H1 (cell line): ENCODE measurements around the gene SLC25A52. TPM values are rescaled to one million over a fixed set of nuclear protein-coding genes. Genes with fewer than 3 reads are reported as not detected.

ENCODE experiments used
- CTCF ChIA-PET: fragments of 300-600 bp; sonication (Branson Sonifier 250); formaldehyde crosslinking; loops from one replicate; lab custom pipeline; 2021; ENCODE audit not compliant: partially characterized antibody; lab: Charles Lee
- POLR2A ChIA-PET: fragments of 300-600 bp; sonication (Branson Sonifier 250); formaldehyde crosslinking; loops from one replicate; lab custom pipeline; 2021; ENCODE audit warnings: inconsistent platforms; ENCODE audit not compliant: partially characterized antibody; lab: Charles Lee
- DNase-seq, 2 experiments: peaks; one replicate each; pipeline versions ENCODE4 v3.0.0 to v3.0.0-alpha.2; 2010 to 2022; ENCODE audit warnings: low spot score in 2 of 2, low read depth in 1 of 2, mixed read lengths in 1 of 2
- FAIRE-seq: peaks from 2 replicates; lab custom pipeline; 2011; peaks lifted over from hg19 to GRCh38; lab: Jason Lieb, UNC
- H2AFZ ChIP-seq: 2 replicates; pipeline ENCODE4 v1.8.1; 2012; ENCODE audit warnings: low read length, inconsistent platforms
- H2AK5ac ChIP-seq: 2 replicates; pipeline ENCODE4 v1.6.1; 2013; ENCODE audit warnings: low read depth, low read length
- H2BK120ac ChIP-seq: replicated peaks from 2 replicates; pipeline ENCODE3; 2013; ENCODE audit warnings: low read depth, low read length, inconsistent platforms
- H2BK12ac ChIP-seq: 2 replicates; pipeline ENCODE4 v1.6.1; 2013; ENCODE audit warnings: low read depth, low read length
- H2BK15ac ChIP-seq: 2 replicates; pipeline ENCODE4 v1.6.1; 2013; ENCODE audit warnings: low read length
- H2BK20ac ChIP-seq: 2 replicates; pipeline ENCODE4 v1.6.1; 2013; ENCODE audit warnings: low read length
- H2BK5ac ChIP-seq: 2 replicates; pipeline ENCODE4 v1.6.1; 2013; ENCODE audit warnings: low read depth, low read length
- H3K14ac ChIP-seq: 2 replicates; pipeline ENCODE4 v1.6.1; 2013; ENCODE audit warnings: inconsistent platforms; ENCODE audit not compliant: insufficient read length
- H3K18ac ChIP-seq: 2 replicates; pipeline ENCODE4 v1.6.1; 2013; ENCODE audit warnings: low read length; ENCODE audit errors: extremely low read depth
- H3K23ac ChIP-seq: 2 replicates; pipeline ENCODE4 v1.6.1; 2013; ENCODE audit warnings: inconsistent platforms; ENCODE audit not compliant: insufficient read length
- H3K23me2 ChIP-seq: 2 replicates; pipeline ENCODE4 v1.6.1; 2013; ENCODE audit warnings: low read depth, low read length
- H3K27ac ChIP-seq: 2 replicates; pipeline ENCODE4 v1.6.1; 2011; ENCODE audit warnings: low read depth, low read length, inconsistent platforms
- H3K27me3 ChIP-seq, 4 experiments: replicated peaks in 1 of 4; 1 replicate in 1 of 4; 2 replicates in 3 of 4; pipeline versions ENCODE4 v1.6.1 to v1.8.1; 2011 to 2013; ENCODE audit warnings: low read length in 3 of 4, mild to moderate bottlenecking in 3 of 4, inconsistent platforms in 2 of 4, mixed read lengths in 2 of 4, moderate library complexity in 1 of 4; ENCODE audit not compliant: control insufficient read depth in 3 of 4, insufficient read depth in 3 of 4; ENCODE audit errors: extremely low read depth in 1 of 4
- H3K36me3 ChIP-seq, 4 experiments: 2 replicates each; pipeline versions ENCODE4 v1.6.1 to v1.8.1; 2011 to 2013; ENCODE audit warnings: mild to moderate bottlenecking in 4 of 4, low read length in 3 of 4, moderate library complexity in 2 of 4, control low read depth in 1 of 4, inconsistent platforms in 1 of 4; ENCODE audit not compliant: insufficient read depth in 4 of 4, control insufficient read depth in 2 of 4
- H3K4ac ChIP-seq: replicated peaks from 2 replicates; pipeline ENCODE3; 2013; ENCODE audit warnings: low read length, low read depth, mixed read lengths, inconsistent platforms; ENCODE audit not compliant: insufficient read length
- H3K4me1 ChIP-seq, 4 experiments: replicated peaks in 1 of 4; 1 replicate in 1 of 4; 2 replicates in 3 of 4; pipeline versions ENCODE4 v1.6.1 to v1.8.1; 2011 to 2013; ENCODE audit warnings: low read length in 3 of 4, inconsistent platforms in 2 of 4, mixed read lengths in 1 of 4; ENCODE audit not compliant: insufficient read depth in 4 of 4, control insufficient read depth in 3 of 4
- H3K4me2 ChIP-seq, 2 experiments: 2 replicates each; pipeline versions ENCODE4 v1.6.1 to v1.8.1; 2011 to 2013; ENCODE audit warnings: low read depth in 2 of 2, low read length in 2 of 2, control low read depth in 1 of 2, inconsistent platforms in 1 of 2, mild to moderate bottlenecking in 1 of 2; ENCODE audit not compliant: insufficient read depth in 1 of 2
- H3K4me3 ChIP-seq, 4 experiments: fragments of 200-600, 300-600 bp in 1 of 4; sonication (generic), shearing (Covaris generic), sonication (Bioruptor Twin) in 1 of 4; 2 replicates each; pipeline versions ENCODE4 v1.5.1 to v1.8.1; 2011 to 2016; ENCODE audit warnings: low read length in 4 of 4, low read depth in 3 of 4, control low read depth in 2 of 4, inconsistent platforms in 2 of 4, mild to moderate bottlenecking in 2 of 4, mixed read lengths in 1 of 4, moderate library complexity in 1 of 4; ENCODE audit not compliant: insufficient read depth in 2 of 4; ENCODE audit errors: extremely low read depth in 1 of 4
- H3K56ac ChIP-seq: replicated peaks from 2 replicates; pipeline ENCODE3; 2013; ENCODE audit warnings: low read depth, mild to moderate bottlenecking, mixed read lengths, low read length, inconsistent platforms; ENCODE audit not compliant: insufficient read length
- H3K79me1 ChIP-seq: 2 replicates; pipeline ENCODE4 v1.6.1; 2013; ENCODE audit warnings: low read depth, low read length, control low read depth
- H3K79me2 ChIP-seq, 2 experiments: 2 replicates each; pipeline versions ENCODE4 v1.6.1 to v1.8.1; 2012 to 2013; ENCODE audit warnings: low read length in 2 of 2, mild to moderate bottlenecking in 2 of 2, inconsistent platforms in 1 of 2; ENCODE audit not compliant: insufficient read depth in 2 of 2, control insufficient read depth in 1 of 2
- H3K9ac ChIP-seq, 4 experiments: replicated peaks in 1 of 4; 1 replicate in 1 of 4; 2 replicates in 3 of 4; pipeline versions ENCODE4 v1.6.1 to v1.8.1; 2011 to 2013; ENCODE audit warnings: low read depth in 3 of 4, low read length in 3 of 4, control low read depth in 2 of 4, mild to moderate bottlenecking in 2 of 4, moderate library complexity in 2 of 4, inconsistent platforms in 1 of 4; ENCODE audit errors: extremely low read depth in 1 of 4
- H3K9me3 ChIP-seq, 2 experiments: 2 replicates each; pipeline versions ENCODE4 v1.6.1 to v1.8.1; 2012 to 2013; ENCODE audit warnings: mild to moderate bottlenecking in 2 of 2, moderate library complexity in 2 of 2, control low read depth in 1 of 2, inconsistent platforms in 1 of 2, low read depth in 1 of 2, low read length in 1 of 2, mixed read lengths in 1 of 2; ENCODE audit not compliant: insufficient read depth in 2 of 2
- H4K20me1 ChIP-seq, 2 experiments: replicated peaks in 1 of 2; 2 replicates each; pipeline versions ENCODE3 to v1.8.1; 2011 to 2013; ENCODE audit warnings: inconsistent platforms in 2 of 2, low read length in 2 of 2, mild to moderate bottlenecking in 1 of 2; ENCODE audit not compliant: insufficient read depth in 2 of 2, control insufficient read depth in 1 of 2
- H4K5ac ChIP-seq: 2 replicates; pipeline ENCODE4 v1.6.1; 2013; ENCODE audit warnings: low read length, low read depth, mixed read lengths, inconsistent platforms; ENCODE audit not compliant: insufficient read length
- H4K8ac ChIP-seq: 2 replicates; pipeline ENCODE4 v1.8.0; 2013; ENCODE audit warnings: mild to moderate bottlenecking, moderate library complexity, low read length, inconsistent platforms; ENCODE audit not compliant: insufficient read depth; ENCODE audit errors: extremely low read depth
- H4K91ac ChIP-seq: replicated peaks from 2 replicates; pipeline ENCODE3; 2013; ENCODE audit warnings: low read length, mixed read lengths, inconsistent platforms; ENCODE audit not compliant: insufficient read length
- BCL11A ChIP-seq, 2 experiments: IDR thresholded peaks; one replicate each; pipeline ENCODE4 v1.6.1; 2011; ENCODE audit warnings: low read depth in 2 of 2, low read length in 2 of 2, mild to moderate bottlenecking in 2 of 2
- CBX5 ChIP-seq: fragments of 300-800, 300-1000 bp; sonication (generic); IDR thresholded peaks from 2 replicates; pipeline ENCODE4 v1.7.1; 2016; ENCODE audit warnings: antibody characterized with exemption, low read length, low read depth
- CEBPB ChIP-seq: IDR thresholded peaks from 2 replicates; pipeline ENCODE4 v1.6.1; 2012; ENCODE audit warnings: low read depth, low read length
- CTBP2 ChIP-seq: IDR thresholded peaks from 2 replicates; pipeline ENCODE4 v1.7.0; 2011; ENCODE audit warnings: borderline replicate concordance, mild to moderate bottlenecking, moderate library complexity, mixed read lengths, low read length; ENCODE audit not compliant: insufficient read depth, insufficient read length
- NANOG ChIP-seq: IDR thresholded peaks from 2 replicates; pipeline ENCODE4 v1.6.1; 2011; ENCODE audit warnings: low read length, low read depth, mild to moderate bottlenecking, inconsistent platforms; ENCODE audit not compliant: insufficient read depth, poor library complexity, severe bottlenecking
- PHF8 ChIP-seq: fragments of 200-600 bp; sonication (generic); conservative IDR thresholded peaks from 2 replicates; pipeline ENCODE4 v1.7.1; 2012; ENCODE audit warnings: low read depth, mild to moderate bottlenecking, inconsistent platforms, low read length, moderate library complexity
- RFX5 ChIP-seq: IDR thresholded peaks from 2 replicates; pipeline ENCODE4 v1.6.1; 2011; ENCODE audit warnings: low read depth, low read length, improper control_type of control experiment, borderline replicate concordance
- RXRA ChIP-seq: IDR thresholded peaks from 2 replicates; pipeline ENCODE4 v1.6.1; 2011; ENCODE audit warnings: low read depth, mild to moderate bottlenecking, low read length, moderate library complexity; ENCODE audit not compliant: insufficient read depth
- SAP30 ChIP-seq: fragments of 300-600 bp; sonication (generic); IDR thresholded peaks from 2 replicates; pipeline ENCODE4 v1.7.1; 2012; ENCODE audit warnings: low read length, moderate library complexity, mild to moderate bottlenecking, inconsistent platforms; ENCODE audit not compliant: insufficient read depth, insufficient replicate concordance
- TAF1 ChIP-seq: IDR thresholded peaks from 2 replicates; pipeline ENCODE4 v1.6.1; 2011; ENCODE audit warnings: mild to moderate bottlenecking, low read depth, low read length
- TAF7 ChIP-seq: optimal IDR thresholded peaks from 2 replicates; pipeline ENCODE3; 2011; ENCODE audit warnings: low read depth, mild to moderate bottlenecking, inconsistent platforms, low read length, moderate library complexity, borderline replicate concordance
- TCF12 ChIP-seq: IDR thresholded peaks from 2 replicates; pipeline ENCODE4 v1.6.1; 2011; ENCODE audit warnings: low read depth, mild to moderate bottlenecking, low read length
- WGBS, 2 experiments: shearing (Covaris generic) in 1 of 2; methylation state at CpG; one replicate each; pipeline versions ENCODE4 v1.1.6 to v1.1.7; 2013 to 2015; ENCODE audit warnings: low lambda C conversion rate in 2 of 2, mixed read lengths in 2 of 2, inconsistent platforms in 1 of 2, low coverage in 1 of 2, missing lambda C conversion rate in 1 of 2; ENCODE audit not compliant: insufficient replicate concordance in 2 of 2, insufficient coverage in 1 of 2, insufficient read length in 1 of 2; ENCODE audit errors: extremely low coverage in 1 of 2, missing lambda C conversion rate in 1 of 2; 5-methylcytosine and 5-hydroxymethylcytosine counted together
- polyA plus RNA-seq, 7 experiments: library from polyadenylated mRNA; depleted of rRNA in 3 of 7; stranded (reverse) in 5 of 7; unstranded in 2 of 7; fragments of >200 nt in 5 of 7; fragments of 200-250 nt in 2 of 7; gene quantifications; 1 replicate in 5 of 7; 2 replicates in 1 of 7; 4 replicates in 1 of 7; pipeline versions ENCODE4 v1.2.1 to v1.2.3, GENCODE V29; 2011 to 2013; ENCODE audit warnings: missing spikeins in 2 of 7, mixed read lengths in 2 of 7
- total RNA-seq: library from RNA; stranded (reverse); fragmentation: NEBNext Ultra II Directional; extraction: Animal tissue kit (Norgen Biotek cat#: 25700); gene quantifications from 2 replicates; pipeline ENCODE4 v1.2.1, GENCODE V29; 2021

SLC25A52 gene
- total and polyA plus RNA-seq, 2 of the 8 experiments (the other 6 are each of a cell fraction or from before 2014, with no cell fraction given), result not detected

DNA sequence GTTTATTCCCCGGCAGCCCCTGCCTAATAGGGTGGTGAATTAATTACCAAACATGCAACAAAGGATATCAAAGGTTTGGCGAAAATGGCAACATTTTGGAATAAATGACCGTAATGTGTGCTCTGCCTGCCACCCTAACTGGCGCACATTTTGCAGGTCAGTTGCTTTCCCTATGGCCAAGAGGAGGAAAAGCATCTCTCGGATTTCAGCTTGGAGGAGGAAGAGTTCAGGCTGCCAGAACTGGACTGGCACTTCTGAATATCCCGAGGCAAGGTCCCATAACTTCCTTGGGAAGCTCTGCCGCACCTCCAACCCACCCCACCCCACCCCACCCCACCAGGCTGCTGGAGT, 37.1 kb downstream of the SLC25A52 start:
- no peak overlapping the region for H3K4ac ChIP-seq
- H3K9me3 ChIP-seq, result no peaks in the 10 kb centered on the region
- no peak overlapping the region for H2BK15ac ChIP-seq
- H3K79me2 ChIP-seq, result no peaks in the 10 kb centered on the region
- no peak overlapping the region for H3K4me3 ChIP-seq
- no peak overlapping the region for H4K91ac ChIP-seq
- no peak overlapping the region for H4K8ac ChIP-seq
- H3K27ac ChIP-seq, result no peak overlapping the region
- no peak overlapping the region for H3K9ac ChIP-seq
- 84% methylated on average over 7 of the region's 7 CpGs; no CpG with 5 or more reads in 1 of the 2 experiments for WGBS, 2 experiments
- no peak overlapping the region for H3K23ac ChIP-seq
- no peak for DNase-seq
- H2BK5ac ChIP-seq, result no peak overlapping the region
- 0 out of 2 replicates have a peak overlapping the region, but pooled peaks have one; percentile 60 for H2BK12ac ChIP-seq
- no peak overlapping the region for H3K56ac ChIP-seq
- no peaks in the 10 kb centered on the region for H3K23me2 ChIP-seq
- FAIRE-seq, result no peak
- no peaks in the 10 kb centered on the region for H4K20me1 ChIP-seq
- H3K14ac ChIP-seq, result no peak overlapping the region
- H4K5ac ChIP-seq, result no peak overlapping the region
- H2BK20ac ChIP-seq, result no peak overlapping the region
- TF ChIP-seq SAP30 (no peak), RXRA (no peak), CEBPB (no peak), TAF1 (no peak), CBX5 (no peak), BCL11A (IDR thresholded peaks at IDR 0.05; ENCODE audit: low read depth in 2 of 2, low read length in 2 of 2) (no peak), TAF7 (no peak), PHF8 (no peak), NANOG (no peak), TCF12 (no peak), CTBP2 (no peak), RFX5 (no peak)
- no peaks in the 10 kb centered on the region for H3K27me3 ChIP-seq
- ChIA-PET POLR2A (no interaction called here), CTCF (interaction anchor here (1.0 to 7.7 kb wide), 25 partner anchors 11 to 349 kb away, joined by 3 to 88 read pairs (median 6); no protein-coding TSS in a partner anchor)
- H3K79me1 ChIP-seq, result no peaks in the 10 kb centered on the region
- H3K4me2 ChIP-seq, result no peak overlapping the region
- no peak overlapping the region for H2AK5ac ChIP-seq
- H2BK120ac ChIP-seq, result no peak overlapping the region
- H2AFZ ChIP-seq, result no peak overlapping the region
- H3K18ac ChIP-seq, result no peak overlapping the region
- no peaks in the 10 kb centered on the region for H3K4me1 ChIP-seq
- H3K36me3 ChIP-seq, result no peaks in the 10 kb centered on the region
